Mucosa of rectum (tissue), 2 donors: ENCODE results near the gene F2.

Source experiments
- H3K27ac ChIP-seq, 2 donors: one replicate each; pipeline ENCODE4 v1.7.0; 2013; ENCODE audit warnings: inconsistent platforms in 2 of 2, low read depth in 2 of 2, low read length in 2 of 2
- H3K27me3 ChIP-seq, 2 donors: one replicate each; pipeline ENCODE4 v1.7.0; 2013; ENCODE audit warnings: low read length in 2 of 2; ENCODE audit not compliant: control insufficient read depth in 2 of 2, insufficient read depth in 2 of 2
- H3K36me3 ChIP-seq, 2 donors: one replicate each; pipeline ENCODE4 v1.7.0; 2013; ENCODE audit warnings: low read length in 2 of 2; ENCODE audit not compliant: control insufficient read depth in 2 of 2, insufficient read depth in 2 of 2
- H3K4me1 ChIP-seq, 2 donors: one replicate each; pipeline ENCODE4 v1.7.0; 2013; ENCODE audit warnings: low read length in 2 of 2, mild to moderate bottlenecking in 1 of 2; ENCODE audit not compliant: control insufficient read depth in 2 of 2, insufficient read depth in 2 of 2
- H3K4me3 ChIP-seq, 2 donors: one replicate each; pipeline ENCODE4 v1.7.0; 2013; ENCODE audit warnings: low read length in 2 of 2
- H3K9ac ChIP-seq, 2 donors: one replicate each; pipeline ENCODE4 v1.7.0; 2013; ENCODE audit warnings: low read length in 2 of 2, low read depth in 1 of 2, mild to moderate bottlenecking in 1 of 2
- H3K9me3 ChIP-seq, 2 donors: one replicate each; pipeline ENCODE4 v1.7.0; 2013; ENCODE audit warnings: low read length in 2 of 2; ENCODE audit not compliant: control insufficient read depth in 2 of 2
- donor health status: healthy.
- donor health status: Normal muscosa, but diverticular disease.

The F2 gene

DNA sequence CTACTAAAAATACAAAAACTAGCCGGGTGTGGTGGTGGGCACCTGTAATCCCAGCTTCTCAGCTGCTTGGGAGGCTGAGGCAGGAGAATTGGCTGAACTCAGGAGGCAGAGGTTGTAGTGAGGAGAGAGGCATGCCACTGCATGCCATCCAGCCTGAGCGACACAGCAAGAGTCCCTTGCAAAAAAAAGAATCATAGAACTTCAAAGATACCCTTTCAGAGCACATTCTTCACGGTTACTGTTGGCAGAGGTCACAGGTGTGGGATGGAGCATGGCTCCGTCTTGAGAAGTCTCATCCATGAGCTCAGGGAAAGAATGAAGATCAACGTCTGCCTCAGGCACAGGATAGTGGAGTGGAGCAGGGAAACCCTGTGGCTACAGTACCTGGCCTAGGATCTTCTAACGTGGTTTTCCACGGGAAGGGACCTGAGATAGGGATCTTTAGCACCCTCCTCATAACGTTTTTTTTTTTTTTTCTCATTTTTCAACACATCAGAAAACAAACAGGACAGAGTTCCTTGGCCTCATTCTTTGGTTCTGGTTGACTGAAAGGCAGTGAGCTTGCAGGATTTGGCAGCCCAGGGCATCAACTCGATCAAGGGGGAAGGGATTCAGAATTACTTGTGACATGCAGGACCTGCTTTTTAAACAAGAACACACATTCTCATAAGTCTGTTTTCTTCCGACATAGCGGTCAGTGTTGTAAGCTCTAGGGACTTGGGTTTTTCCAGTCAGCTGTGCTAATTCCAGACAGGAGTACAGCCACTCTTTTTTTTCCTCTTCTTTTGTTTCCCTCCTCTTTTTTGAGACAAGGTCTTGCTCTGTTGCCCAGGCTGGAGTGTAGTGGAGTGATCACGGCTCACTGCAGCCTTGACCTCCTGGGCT lies 22.8 kb downstream of the F2 start:
- Histone ChIP-seq H3K27ac (no peak overlapping the region), H3K36me3 (peaks cover 44 to 47% of the 10 kb centered on the region in 2 donors), H3K9ac (no peak overlapping the region), H3K9me3 (no peaks in the 10 kb centered on the region), H3K27me3 (no peaks in the 10 kb centered on the region), H3K4me1 (no peaks in the 10 kb centered on the region), H3K4me3 (no peak overlapping the region)

DNA sequence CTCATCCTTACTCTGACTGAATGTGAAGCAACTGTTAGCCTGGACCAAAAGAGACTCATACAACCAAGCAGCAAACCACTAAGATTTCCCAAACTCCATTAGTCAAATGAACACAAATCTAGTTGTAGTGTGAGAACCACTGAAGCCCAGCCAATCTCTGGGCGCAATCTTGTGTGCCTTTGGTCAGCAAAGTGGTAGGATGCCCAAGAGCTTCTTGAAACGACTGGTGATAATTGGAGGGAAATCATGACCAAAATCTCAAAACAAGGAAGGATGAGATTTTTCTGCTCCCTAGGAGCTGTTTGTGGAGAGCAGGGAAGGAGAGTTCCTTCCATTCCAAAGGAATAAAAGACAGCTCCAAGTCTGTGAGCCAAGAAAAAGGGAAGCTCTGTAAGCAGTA lies 24.0 kb downstream of the F2 start:
- Histone ChIP-seq H3K27ac (no peak overlapping the region), H3K4me1 (no peaks in the 10 kb centered on the region), H3K9me3 (no peaks in the 10 kb centered on the region), H3K36me3 (peaks cover 54 to 58% of the 10 kb centered on the region in 2 donors), H3K9ac (no peak overlapping the region), H3K4me3 (no peak overlapping the region), H3K27me3 (no peaks in the 10 kb centered on the region)

DNA sequence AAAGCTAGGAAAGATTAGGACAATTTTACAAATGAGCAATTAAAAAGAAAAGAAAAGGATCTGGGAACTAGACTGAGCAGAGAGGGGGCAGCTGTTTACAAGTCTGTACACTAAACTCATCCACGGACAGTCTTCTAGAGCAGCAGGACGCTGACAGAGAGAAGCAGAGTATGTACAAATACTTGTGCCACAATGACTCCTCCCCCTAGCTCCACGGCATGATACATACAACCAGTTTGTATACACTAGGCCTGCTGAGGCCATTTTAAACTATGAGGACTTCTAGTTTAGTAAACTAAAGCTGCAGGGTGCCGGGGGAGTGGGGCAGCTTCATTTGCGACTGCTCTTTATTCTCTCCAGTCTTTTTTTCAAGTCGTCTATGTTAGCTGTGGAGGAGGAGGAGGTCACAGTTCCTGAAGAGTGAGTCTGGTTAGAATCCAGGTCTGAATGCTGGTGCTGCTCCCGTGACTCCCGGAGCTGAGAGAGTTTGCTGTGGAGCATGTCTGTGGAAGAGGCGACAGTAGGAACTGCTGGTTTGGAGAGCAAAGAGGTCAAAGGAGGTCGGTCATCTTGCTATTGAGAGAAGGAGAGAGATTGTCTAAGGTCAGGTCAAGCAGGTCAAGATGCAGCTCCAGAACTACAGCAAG lies 24.8 kb downstream of the F2 start:
- peak overlapping the region in 1 of 2 donors; percentile 4 for H3K27ac ChIP-seq
- H3K9me3 ChIP-seq, result no peaks in the 10 kb centered on the region
- H3K4me3 ChIP-seq, result no peak overlapping the region
- no peaks in the 10 kb centered on the region for H3K27me3 ChIP-seq
- no peaks in the 10 kb centered on the region for H3K4me1 ChIP-seq
- no peak overlapping the region for H3K9ac ChIP-seq
- peaks cover 56 to 61% of the 10 kb centered on the region in 2 donors for H3K36me3 ChIP-seq

DNA sequence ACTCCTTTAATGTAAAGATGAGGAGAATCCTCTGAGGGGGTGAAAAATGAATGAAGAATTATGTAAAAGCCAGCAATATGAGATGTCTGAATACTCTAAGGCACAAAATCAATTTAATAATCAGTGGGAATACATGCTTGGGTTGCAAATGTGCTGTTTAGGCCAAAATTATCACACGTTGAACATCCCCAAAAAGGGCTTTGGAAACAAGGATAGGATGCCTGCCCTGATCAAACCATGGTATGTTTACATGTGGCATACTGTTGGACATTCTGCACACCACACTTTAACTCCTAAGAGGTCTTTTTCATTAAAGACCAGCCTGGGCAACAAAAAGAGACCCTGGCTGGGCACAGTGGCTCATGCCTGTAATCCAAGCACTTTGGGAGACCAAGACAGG lies 26.3 kb downstream of the F2 start:
- Histone ChIP-seq H3K9ac (no peak overlapping the region), H3K4me3 (no peak overlapping the region), H3K27ac (no peak overlapping the region), H3K9me3 (no peaks in the 10 kb centered on the region), H3K27me3 (no peaks in the 10 kb centered on the region), H3K4me1 (no peaks in the 10 kb centered on the region), H3K36me3 (peaks cover 61 to 69% of the 10 kb centered on the region in 2 donors)

DNA sequence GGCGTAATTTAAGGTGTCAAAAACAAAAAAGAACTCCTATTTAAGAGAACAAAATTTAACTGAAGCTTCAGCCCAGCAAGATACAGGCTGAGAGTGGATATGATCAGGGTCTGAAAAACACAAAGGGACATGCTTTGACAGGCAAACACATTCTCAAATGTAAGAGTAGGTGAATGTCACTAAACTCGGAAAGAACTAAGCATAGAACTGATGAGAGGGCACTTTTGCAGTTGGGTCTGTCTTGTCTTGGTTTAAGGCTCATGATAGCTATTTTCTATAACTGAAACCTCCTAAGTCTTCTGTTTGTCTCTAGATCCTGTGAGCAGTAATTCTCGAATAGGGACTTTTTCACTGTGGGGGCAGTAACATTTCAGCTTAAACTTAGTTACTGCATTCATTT lies 27.0 kb downstream of the F2 start:
- H3K4me1 ChIP-seq, result no peaks in the 10 kb centered on the region
- H3K9me3 ChIP-seq, result no peaks in the 10 kb centered on the region
- no peak overlapping the region for H3K27ac ChIP-seq
- no peak overlapping the region for H3K4me3 ChIP-seq
- H3K27me3 ChIP-seq, result no peaks in the 10 kb centered on the region
- H3K9ac ChIP-seq, result no peak overlapping the region
- H3K36me3 ChIP-seq, result peaks cover 68 to 75% of the 10 kb centered on the region in 2 donors

DNA sequence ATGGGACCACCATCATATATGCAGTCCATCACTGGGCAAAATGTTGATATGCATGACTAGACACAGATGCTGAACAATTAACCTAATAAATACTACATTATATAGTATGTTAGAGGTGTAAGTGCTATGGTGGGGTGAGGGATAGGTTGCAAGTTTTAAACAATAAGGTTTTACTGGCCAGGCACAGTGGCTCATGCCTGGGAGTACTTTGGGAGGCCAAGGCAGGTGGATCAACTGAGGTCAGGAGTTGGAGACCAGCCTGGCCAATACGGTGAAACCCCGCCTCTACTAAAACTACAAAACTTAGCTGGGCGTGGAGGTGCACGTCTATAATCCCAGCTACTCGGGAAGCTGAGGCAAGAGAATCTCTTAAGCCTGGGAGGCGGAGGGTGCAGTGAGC lies 28.1 kb downstream of the F2 start:
- Histone ChIP-seq H3K9me3 (no peaks in the 10 kb centered on the region), H3K27me3 (no peaks in the 10 kb centered on the region), H3K27ac (no peak overlapping the region), H3K9ac (no peak overlapping the region), H3K4me1 (no peaks in the 10 kb centered on the region), H3K4me3 (no peak overlapping the region), H3K36me3 (peaks cover 73 to 76% of the 10 kb centered on the region in 2 donors)

DNA sequence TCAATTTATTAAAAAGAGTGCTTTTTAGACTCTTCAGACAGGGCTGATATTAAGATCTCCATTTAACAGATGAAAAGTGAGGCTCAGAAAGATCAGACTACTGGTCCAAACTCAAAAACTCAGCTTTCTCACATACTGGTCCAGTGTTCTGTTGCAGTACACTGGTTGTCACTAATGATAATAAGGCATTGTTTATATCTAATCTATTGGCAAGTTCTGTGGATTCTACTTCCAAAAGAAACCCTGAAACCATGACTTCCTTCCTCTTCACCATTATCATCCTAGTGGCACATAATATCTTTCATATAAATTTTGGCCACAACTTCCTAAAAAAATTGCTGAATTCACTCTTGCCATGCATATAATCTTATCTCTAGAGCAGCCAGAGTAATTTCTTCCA lies 36.9 kb downstream of the F2 start:
- peaks cover 50 to 67% of the 10 kb centered on the region in 2 donors for H3K36me3 ChIP-seq
- no peak overlapping the region for H3K4me3 ChIP-seq
- H3K27ac ChIP-seq, result no peak overlapping the region
- no peaks in the 10 kb centered on the region for H3K27me3 ChIP-seq
- no peaks in the 10 kb centered on the region for H3K4me1 ChIP-seq
- H3K9ac ChIP-seq, result no peak overlapping the region
- H3K9me3 ChIP-seq, result no peaks in the 10 kb centered on the region

DNA sequence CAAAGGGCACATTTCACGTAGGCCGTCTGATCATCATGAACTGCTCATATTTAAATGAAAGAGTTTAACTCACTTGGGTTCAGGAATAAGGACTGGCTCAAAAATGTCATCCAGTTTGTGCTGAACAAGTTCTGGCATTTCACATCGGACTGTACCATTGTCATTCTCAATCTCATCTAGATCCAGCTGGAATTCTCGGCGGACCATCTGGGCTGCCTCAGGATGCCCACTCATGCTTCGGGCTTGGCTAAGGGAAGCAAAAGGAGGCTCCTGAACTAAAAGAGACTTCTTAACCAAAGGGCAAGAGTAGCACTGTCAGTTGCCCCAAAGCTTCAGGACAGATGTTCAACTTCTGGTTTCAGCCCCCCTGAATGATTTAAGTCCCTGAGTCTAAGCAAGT lies 40.2 kb downstream of the F2 start:
- Histone ChIP-seq H3K27me3 (no peaks in the 10 kb centered on the region), H3K9me3 (no peaks in the 10 kb centered on the region), H3K4me3 (no peak overlapping the region), H3K27ac (no peak overlapping the region), H3K9ac (no peak overlapping the region), H3K36me3 (peaks cover 57 to 66% of the 10 kb centered on the region in 2 donors), H3K4me1 (no peaks in the 10 kb centered on the region)

DNA sequence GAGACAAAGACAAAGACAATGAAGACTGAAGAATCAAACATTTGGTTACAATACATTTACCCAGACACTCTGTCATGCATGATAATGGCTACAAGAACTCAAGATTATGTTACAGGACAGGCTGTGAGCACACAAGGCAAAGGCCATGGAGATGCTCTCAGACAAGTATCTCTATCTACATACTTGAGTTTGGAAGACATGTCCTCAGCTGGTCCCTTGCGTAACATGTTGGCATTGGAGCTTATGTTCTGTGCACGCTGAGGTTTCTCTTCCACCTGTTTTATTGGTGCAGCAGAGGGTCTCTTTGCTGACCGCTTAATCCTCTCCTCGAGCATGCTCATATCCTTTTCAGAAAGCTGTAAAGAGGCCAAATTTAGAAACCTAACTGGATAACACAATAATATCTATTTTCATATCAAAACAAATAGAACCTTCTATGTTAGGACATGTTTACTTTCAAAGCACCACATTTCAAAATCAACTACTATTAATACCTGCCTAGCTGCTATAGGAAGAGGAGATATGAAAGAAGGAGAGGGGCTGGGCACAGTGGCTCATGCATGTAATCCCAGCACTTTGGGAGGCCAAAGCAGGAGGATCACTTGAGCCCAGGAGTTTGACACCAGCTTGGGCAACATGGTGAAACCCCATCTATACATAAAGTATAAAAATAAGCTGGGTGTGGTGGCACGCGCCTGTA lies 41.6 kb downstream of the F2 start:
- no peaks in the 10 kb centered on the region for H3K9me3 ChIP-seq
- H3K27me3 ChIP-seq, result no peaks in the 10 kb centered on the region
- no peak overlapping the region for H3K27ac ChIP-seq
- no peaks in the 10 kb centered on the region for H3K4me1 ChIP-seq
- H3K4me3 ChIP-seq, result no peak overlapping the region
- peaks cover 53 to 59% of the 10 kb centered on the region in 2 donors for H3K36me3 ChIP-seq
- no peak overlapping the region for H3K9ac ChIP-seq

DNA sequence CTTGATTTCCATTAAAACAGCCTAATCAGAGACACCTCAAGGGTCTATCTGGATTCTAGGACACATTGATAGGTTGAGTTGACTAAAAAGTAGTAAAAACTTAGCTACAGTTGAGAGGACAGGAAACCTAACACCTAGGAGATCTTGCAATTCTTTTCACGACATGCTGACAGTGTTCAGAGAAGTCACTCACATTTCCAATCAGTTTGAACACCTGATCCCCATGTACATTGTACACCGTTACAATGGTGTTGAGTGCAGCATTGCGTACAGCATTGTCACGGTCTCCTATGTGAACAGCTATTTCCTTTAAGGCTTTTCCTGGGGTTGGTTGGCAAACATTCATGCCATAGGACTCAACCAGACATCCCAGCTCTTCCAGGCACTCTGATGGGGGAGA lies 42.8 kb downstream of the F2 start:
- Histone ChIP-seq H3K4me1 (no peaks in the 10 kb centered on the region), H3K27me3 (no peaks in the 10 kb centered on the region), H3K36me3 (peaks cover 49 to 51% of the 10 kb centered on the region in 2 donors), H3K4me3 (no peak overlapping the region), H3K9me3 (no peaks in the 10 kb centered on the region), H3K9ac (no peak overlapping the region), H3K27ac (no peak overlapping the region)
